Upper lobe of left lung (tissue), 6 donors: Measurements from ENCODE around the gene TBL1Y. TPM values are rescaled to one million over a fixed set of nuclear protein-coding genes. Genes with fewer than 3 reads are reported as not detected.

ENCODE experiments used
- ATAC-seq, 2 donors: fragments of 200-7000 bp; cut with Tn5 transposase; one replicate each; pipeline ENCODE4 v1.9.1; 2022; ENCODE audit warnings: mild to moderate bottlenecking in 2 of 2, moderate library complexity in 2 of 2; ENCODE audit not compliant: low FRiP score in 2 of 2
- DNase-seq, 2 donors: peaks; one replicate each; pipeline ENCODE4 v3.0.0-alpha.2; 2019 to 2020
- H3K27ac ChIP-seq, 4 donors: fragments of 200-600 bp; sonication (generic); one replicate each; pipeline ENCODE4 v1.5.1; 2016 to 2019
- H3K27me3 ChIP-seq, 4 donors: fragments of 200-600 bp; sonication (generic); one replicate each; pipeline ENCODE4 v1.5.1; 2017 to 2019
- H3K36me3 ChIP-seq, 4 donors: fragments of 200-600 bp; sonication (generic); one replicate each; pipeline ENCODE4 v1.5.1; 2016 to 2019
- H3K4me1 ChIP-seq, 4 donors: fragments of 200-600 bp; sonication (generic); one replicate each; pipeline ENCODE4 v1.5.1; 2018 to 2019
- H3K4me3 ChIP-seq, 4 donors: fragments of 200-600 bp; sonication (generic); one replicate each; pipeline ENCODE4 v1.5.1; 2017 to 2019; ENCODE audit warnings: mild to moderate bottlenecking in 2 of 4, moderate library complexity in 1 of 4
- H3K9me3 ChIP-seq, 4 donors: fragments of 200-600 bp; sonication (generic); one replicate each; pipeline ENCODE4 v1.5.1; 2018 to 2019
- CTCF ChIP-seq, 6 experiments: fragments of 450-650 bp in 4 of 6; fragments of 200-600 bp in 2 of 6; sonication (generic) in 2 of 6; IDR thresholded peaks; one replicate each; pipeline ENCODE4 v1.5.1; 2016 to 2019; ENCODE audit warnings: antibody characterized with exemption in 6 of 6
- EP300 ChIP-seq, 4 donors: sonication (generic); formaldehyde crosslinking; IDR thresholded peaks; one replicate each; pipeline ENCODE4 v1.5.1; 2017; ENCODE audit warnings: antibody characterized with exemption in 4 of 4, control low read depth in 2 of 4
- POLR2A ChIP-seq, 4 donors: fragments of 450-650 bp; IDR thresholded peaks; one replicate each; pipeline ENCODE4 v1.5.1; 2016 to 2017; ENCODE audit warnings: antibody characterized with exemption in 4 of 4, mild to moderate bottlenecking in 2 of 4
- POLR2AphosphoS5 ChIP-seq, 2 donors: sonication (generic); formaldehyde crosslinking; IDR thresholded peaks; one replicate each; pipeline ENCODE4 v1.5.1; 2017; ENCODE audit warnings: antibody characterized with exemption in 2 of 2
- WGBS, 2 donors: methylation state at CpG; one replicate each; pipeline ENCODE4 v1.1.5; 2017 to 2018; 5-methylcytosine and 5-hydroxymethylcytosine counted together
- total RNA-seq, 6 donors: library from RNA; depleted of rRNA in 4 of 6; stranded (reverse); fragments of >200 nt in 4 of 6; gene quantifications; one replicate each; pipeline versions ENCODE4 v1.1.0 to v1.2.1, GENCODE V29; 2016 to 2021
- donor health status: DM: no; HTN: no; CAD: no; lungs with moderate emphysema.
- donor health status: DM: no; HTN: yes; CAD: no; lungs with severe emphysema.

TBL1Y gene
- total RNA-seq, 6 donors from 2014 or later = 1.4 to 4.2 (median 1.5) TPM; not detected in 3

- Histone ChIP-seq H3K4me3 (no peak overlapping the region), H3K9me3 (no peaks in the 10 kb centered on the region), H3K27me3 (no peaks in the 10 kb centered on the region), H3K4me1 (no peaks in the 10 kb centered on the region), H3K36me3 (no peaks in the 10 kb centered on the region), H3K27ac (no peak overlapping the region)
- ATAC-seq (no peak), DNase-seq (no peak)
- no CpG with 5 or more reads among the region's 4 CpGs for WGBS, 2 donors
- TF ChIP-seq CTCF (IDR thresholded peaks at IDR 0.05) (no peak), POLR2A (IDR thresholded peaks at IDR 0.05) (no peak), POLR2AphosphoS5 (IDR thresholded peaks at IDR 0.05) (no peak), EP300 (IDR thresholded peaks at IDR 0.05) (no peak)
Measured at GRCh38 chrY:6928265-6928664, 17.8 kb downstream of the TBL1Y start.

GRCh38 chrY:6929237-6929636 is 18.7 kb downstream of the TBL1Y start:
- no peaks in the 10 kb centered on the region for H3K27me3 ChIP-seq
- WGBS, 2 donors = no CpG with 5 or more reads among the region's 1 CpG
- DNase-seq (no peak), ATAC-seq (no peak)
- H3K36me3 ChIP-seq = no peaks in the 10 kb centered on the region
- no peaks in the 10 kb centered on the region for H3K9me3 ChIP-seq
- TF ChIP-seq POLR2AphosphoS5 (IDR thresholded peaks at IDR 0.05) (no peak), EP300 (IDR thresholded peaks at IDR 0.05) (no peak), POLR2A (IDR thresholded peaks at IDR 0.05) (no peak), CTCF (IDR thresholded peaks at IDR 0.05) (no peak)
- H3K4me3 ChIP-seq = no peak overlapping the region
- no peaks in the 10 kb centered on the region for H3K4me1 ChIP-seq
- H3K27ac ChIP-seq = no peak overlapping the region

GRCh38 chrY:6931779-6932396 is 21.4 kb downstream of the TBL1Y start:
- Histone ChIP-seq H3K27ac (no peak overlapping the region), H3K36me3 (no peaks in the 10 kb centered on the region), H3K27me3 (no peaks in the 10 kb centered on the region), H3K9me3 (no peaks in the 10 kb centered on the region), H3K4me1 (no peaks in the 10 kb centered on the region), H3K4me3 (no peak overlapping the region)
- 67% methylated on average over 3 of the region's 4 CpGs; no CpG with 5 or more reads in 1 of the 2 donors for whole genome bisulfite sequencing, 2 donors
- no peak for TF ChIP-seq POLR2A (IDR thresholded peaks at IDR 0.05)
- TF ChIP-seq EP300 (IDR thresholded peaks at IDR 0.05) = no peak
- no peak for TF ChIP-seq CTCF (IDR thresholded peaks at IDR 0.05)
- TF ChIP-seq POLR2AphosphoS5 (IDR thresholded peaks at IDR 0.05) = no peak
- DNase-seq (no peak), ATAC-seq (no peak)

GRCh38 chrY:6935497-6935896 is 25.0 kb downstream of the TBL1Y start:
- Histone ChIP-seq H3K27me3 (no peaks in the 10 kb centered on the region), H3K4me3 (no peak overlapping the region), H3K27ac (no peak overlapping the region), H3K9me3 (no peaks in the 10 kb centered on the region), H3K36me3 (no peaks in the 10 kb centered on the region), H3K4me1 (no peaks in the 10 kb centered on the region)
- ATAC-seq (no peak), DNase-seq (no peak)
- WGBS, 2 donors = 100% methylated on average over 1 of the region's 2 CpGs; no CpG with 5 or more reads in 1 of the 2 donors
- no peak for TF ChIP-seq POLR2AphosphoS5 (IDR thresholded peaks at IDR 0.05)
- TF ChIP-seq EP300 (IDR thresholded peaks at IDR 0.05) = no peak
- TF ChIP-seq POLR2A (IDR thresholded peaks at IDR 0.05) = no peak
- TF ChIP-seq CTCF (IDR thresholded peaks at IDR 0.05) = no peak

DNA sequence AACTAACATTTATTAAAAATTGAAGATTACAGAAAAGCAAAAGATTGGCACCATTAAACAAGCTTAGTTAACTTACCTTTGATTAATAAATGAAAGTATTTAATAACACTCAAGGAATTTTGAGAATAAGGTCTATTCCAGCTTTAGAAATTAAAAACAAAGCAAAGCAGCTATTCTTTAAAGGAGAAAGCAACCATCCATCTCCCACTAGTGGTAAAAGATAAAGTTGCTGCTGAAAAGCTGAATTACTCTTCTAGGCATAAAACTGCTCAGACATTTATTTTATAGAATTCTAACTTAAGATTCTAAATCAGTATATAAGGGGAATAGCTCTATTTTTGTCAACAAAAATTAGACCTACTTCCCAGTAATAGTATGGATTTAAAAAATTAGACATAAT is 37.2 kb downstream of the TBL1Y start:
- no peak for ATAC-seq
- no peaks in the 10 kb centered on the region for H3K36me3 ChIP-seq
- no peak overlapping the region for H3K4me3 ChIP-seq
- no peaks in the 10 kb centered on the region for H3K9me3 ChIP-seq
- TF ChIP-seq CTCF (IDR thresholded peaks at IDR 0.05) (peak in 1 of 6 experiments; percentile 8), POLR2A (IDR thresholded peaks at IDR 0.05) (no peak)
- H3K27me3 ChIP-seq = no peaks in the 10 kb centered on the region
- no peak for DNase-seq
- H3K4me1 ChIP-seq = no peaks in the 10 kb centered on the region
- H3K27ac ChIP-seq = no peak overlapping the region
